ENCODE measurements around the gene ABCC3.

The ABCC3 gene

GRCh38 chr17:50605429-50605828, 29.3 kb upstream of the ABCC3 start:
- no peak for TF ChIP-seq CTCF (conservative IDR thresholded peaks at IDR 0.05; ENCODE audit: low read length)
- no peak overlapping the region for H3K4me3 ChIP-seq (ENCODE audit: low read length)
- DNase-seq (ENCODE audit: low read depth): no peak

GRCh38 chr17:50607522-50608175, 27.0 kb upstream of the ABCC3 start:
- no peak for TF ChIP-seq CTCF (conservative IDR thresholded peaks at IDR 0.05; ENCODE audit: low read length)
- no peak for DNase-seq (ENCODE audit: low read depth)
- no peak overlapping the region for H3K4me3 ChIP-seq (ENCODE audit: low read length)

- no peak overlapping the region for H3K4me3 ChIP-seq (ENCODE audit: low read length)
- TF ChIP-seq CTCF (conservative IDR thresholded peaks at IDR 0.05; ENCODE audit: low read length): no peak
- DNase-seq (ENCODE audit: low read depth): no peak
Measured at GRCh38 chr17:50608700-50609379, 25.8 kb upstream of the ABCC3 start.

GRCh38 chr17:50609380-50610074, 25.2 kb upstream of the ABCC3 start:
- H3K4me3 ChIP-seq (ENCODE audit: low read length): no peak overlapping the region
- no peak for TF ChIP-seq CTCF (conservative IDR thresholded peaks at IDR 0.05; ENCODE audit: low read length)
- no peak for DNase-seq (ENCODE audit: low read depth)

GRCh38 chr17:50611634-50612033, 23.0 kb upstream of the ABCC3 start:
- H3K4me3 ChIP-seq (ENCODE audit: low read length): no peak overlapping the region
- no peak for DNase-seq (ENCODE audit: low read depth)
- no peak for TF ChIP-seq CTCF (conservative IDR thresholded peaks at IDR 0.05; ENCODE audit: low read length)

GRCh38 chr17:50612281-50612680, 22.4 kb upstream of the ABCC3 start:
- no peak overlapping the region for H3K4me3 ChIP-seq (ENCODE audit: low read length)
- TF ChIP-seq CTCF (conservative IDR thresholded peaks at IDR 0.05; ENCODE audit: low read length): no peak
- DNase-seq (ENCODE audit: low read depth): no peak

Data from AG10803 (cell line).